Activated CD4-positive, CD25-positive, alpha-beta regulatory T cell treated with anti-CD3 and anti-CD28 coated beads, Interleukin-2, amount 50 U/mL, for 16 hours (primary cell): ENCODE measurements around the gene TRIML2.

ENCODE experiments used
- DNase-seq: peaks from one replicate; pipeline ENCODE4 v3.0.0-alpha.2; 2020; ENCODE audit warnings: low read depth, low spot score

The TRIML2 gene, protein sequence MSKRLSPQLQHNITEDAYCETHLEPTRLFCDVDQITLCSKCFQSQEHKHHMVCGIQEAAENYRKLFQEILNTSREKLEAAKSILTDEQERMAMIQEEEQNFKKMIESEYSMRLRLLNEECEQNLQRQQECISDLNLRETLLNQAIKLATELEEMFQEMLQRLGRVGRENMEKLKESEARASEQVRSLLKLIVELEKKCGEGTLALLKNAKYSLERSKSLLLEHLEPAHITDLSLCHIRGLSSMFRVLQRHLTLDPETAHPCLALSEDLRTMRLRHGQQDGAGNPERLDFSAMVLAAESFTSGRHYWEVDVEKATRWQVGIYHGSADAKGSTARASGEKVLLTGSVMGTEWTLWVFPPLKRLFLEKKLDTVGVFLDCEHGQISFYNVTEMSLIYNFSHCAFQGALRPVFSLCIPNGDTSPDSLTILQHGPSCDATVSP

DNA sequence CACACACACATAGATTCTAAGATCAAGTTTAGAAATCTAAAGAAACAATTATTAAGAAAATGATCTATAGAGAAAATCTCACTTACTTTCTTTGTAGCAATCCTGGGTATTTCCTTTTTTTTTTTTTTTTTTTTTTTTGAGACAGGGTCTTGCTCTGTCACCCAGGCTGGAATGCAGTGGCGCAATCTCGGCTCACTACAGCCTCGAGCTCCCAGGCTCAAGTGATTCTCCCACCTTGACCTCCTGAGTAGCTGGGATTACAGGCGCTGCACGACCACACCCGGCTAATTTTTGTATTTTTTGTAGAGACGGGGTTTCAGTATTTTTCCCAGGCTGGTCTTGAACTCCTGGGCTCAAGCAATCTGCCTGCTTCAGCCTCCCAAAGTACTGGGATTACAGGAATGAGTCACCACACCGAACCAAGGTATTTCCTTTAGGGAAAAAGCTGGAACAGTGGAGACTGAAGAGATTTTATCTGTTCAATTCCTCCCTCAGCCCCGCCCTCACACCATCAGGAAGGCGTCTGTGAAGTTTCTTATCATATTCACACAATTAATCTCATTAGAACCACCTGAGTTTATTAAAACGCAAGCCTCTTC is at the start of gene TRIML2:
Gene TRIML2 (minus strand): TSS at position 447 of the 599 bp plus-strand sequence. CDS start 4,235 bp downstream, outside the sequence.
- no peak for DNase-seq

DNA sequence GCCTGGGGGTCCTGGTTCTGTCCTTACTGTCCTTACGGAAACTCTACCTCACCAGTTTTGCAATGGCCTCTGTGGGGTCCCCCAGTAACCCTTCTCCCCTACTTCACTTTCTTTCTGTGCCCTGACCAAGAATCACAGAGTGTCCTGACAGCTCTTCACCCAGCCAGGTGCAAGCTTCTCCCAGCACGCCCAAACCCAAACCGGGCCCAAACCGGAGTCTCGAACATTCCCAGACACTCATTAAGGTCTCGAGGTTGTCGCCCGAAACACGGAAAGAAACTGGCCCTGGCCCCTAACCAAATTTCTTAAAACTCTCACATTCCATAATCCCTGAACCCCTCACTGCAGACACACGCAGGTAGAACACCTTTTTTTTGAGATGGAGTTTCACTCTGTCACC is 48.9 kb upstream of the TRIML2 start:
- DNase-seq: no peak

DNA sequence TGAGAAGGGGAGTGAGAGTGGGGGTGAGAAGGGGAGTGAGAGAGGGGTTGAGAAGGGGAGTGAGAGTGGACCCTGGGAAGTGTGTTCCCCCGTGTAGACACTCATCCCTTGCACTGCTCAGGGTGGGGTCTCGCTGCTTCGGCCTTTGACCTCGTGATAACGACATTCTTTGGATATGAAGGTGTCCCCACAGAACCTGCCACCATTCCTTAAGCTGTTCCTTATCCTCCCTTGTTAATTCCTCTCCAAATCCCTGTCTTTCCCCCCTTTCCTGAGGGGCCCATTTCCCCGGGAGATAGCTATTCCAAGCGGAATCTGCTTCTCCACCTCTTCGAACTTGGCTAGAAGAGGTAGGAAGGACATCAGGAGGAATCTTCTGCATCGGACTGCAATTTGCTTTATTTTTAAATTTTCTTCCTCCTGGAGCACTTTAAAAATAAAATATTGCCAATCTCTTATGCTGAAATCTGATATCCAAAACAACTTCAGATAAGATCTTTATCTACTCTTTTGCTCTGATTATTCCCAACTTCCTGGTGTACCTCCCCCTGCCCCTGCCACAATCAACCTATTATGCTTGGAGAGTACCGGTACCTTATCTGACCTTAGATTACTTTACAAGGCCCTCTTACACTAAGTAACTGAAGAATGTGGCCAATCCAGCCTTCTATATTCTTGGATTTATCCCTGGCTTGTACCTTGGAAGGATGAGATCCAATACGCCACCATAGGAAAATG is 45.4 kb upstream of the TRIML2 start:
- no peak for DNase-seq

DNA sequence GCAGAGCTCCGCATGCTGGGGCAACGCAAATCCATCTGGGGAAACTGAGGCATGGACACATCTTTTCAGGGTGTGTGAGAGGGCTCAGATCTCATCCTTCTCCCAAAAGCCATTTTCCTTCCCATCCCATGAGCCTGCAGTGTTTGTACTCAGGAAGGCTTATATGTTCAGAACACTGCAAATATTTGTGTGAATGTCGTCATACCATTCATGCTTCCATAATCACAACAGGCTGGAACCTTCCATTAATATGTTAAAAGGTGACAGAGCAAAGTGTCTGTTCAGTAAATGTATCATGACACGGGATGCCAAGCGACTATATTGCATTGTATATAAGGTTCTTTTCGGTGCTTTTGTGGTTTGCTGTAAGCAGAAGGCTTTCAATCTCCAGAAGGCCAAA is 38.4 kb upstream of the TRIML2 start:
- DNase-seq: no peak

DNA sequence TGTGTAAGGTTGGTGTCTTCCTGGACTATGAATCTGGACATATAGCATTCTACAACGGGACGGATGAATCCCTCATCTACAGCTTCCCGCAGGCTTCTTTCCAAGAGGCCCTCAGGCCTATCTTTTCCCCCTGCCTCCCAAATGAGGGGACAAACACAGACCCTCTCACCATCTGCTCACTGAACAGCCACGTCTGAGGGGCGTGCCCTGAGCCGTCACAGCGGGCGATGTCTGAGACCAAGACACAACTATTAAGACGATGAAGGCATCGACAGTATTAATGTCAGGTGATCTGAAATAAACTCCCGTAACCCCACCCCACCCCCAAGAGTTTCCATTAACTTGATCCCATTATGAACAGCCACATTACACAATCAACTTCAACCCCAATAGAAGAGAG is 37.8 kb upstream of the TRIML2 start:
- DNase-seq: no peak

DNA sequence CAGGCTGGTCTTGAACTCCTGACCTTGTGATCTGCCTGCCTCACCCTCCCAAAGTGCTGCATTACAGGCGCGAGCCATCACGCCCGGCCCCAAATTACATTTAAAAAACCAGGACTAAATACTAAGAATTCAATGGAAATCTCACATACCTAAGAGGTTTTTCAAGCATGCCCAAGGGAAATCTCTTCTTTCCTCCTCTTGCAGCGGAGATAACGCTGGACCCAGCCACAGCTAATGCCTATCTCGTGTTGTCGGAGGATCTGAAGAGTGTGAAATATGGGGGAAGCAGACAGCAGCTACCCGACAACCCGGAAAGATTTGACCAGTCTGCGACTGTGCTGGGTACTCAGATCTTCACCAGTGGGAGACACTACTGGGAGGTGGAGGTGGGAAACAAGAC is 37.2 kb upstream of the TRIML2 start:
- no peak for DNase-seq

DNA sequence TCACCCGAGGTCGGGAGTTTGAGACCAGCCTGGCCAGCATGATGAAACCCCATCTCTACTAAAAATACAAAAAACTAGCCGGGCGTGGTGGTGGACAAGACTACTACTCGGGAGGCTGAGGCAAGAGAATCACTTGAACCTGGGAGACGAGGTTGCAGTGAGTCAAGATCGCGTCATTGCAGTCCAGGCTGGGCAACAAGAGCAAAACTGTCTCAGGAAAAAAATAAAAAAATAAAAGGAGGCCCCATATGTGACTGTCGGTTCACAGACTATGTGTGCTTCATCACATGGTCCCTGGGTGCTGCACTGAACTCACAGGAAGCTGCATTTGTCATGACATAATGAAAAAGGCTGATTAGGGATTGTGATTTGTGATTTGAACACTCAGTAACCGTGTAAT is 36.2 kb upstream of the TRIML2 start:
- DNase-seq: no peak

DNA sequence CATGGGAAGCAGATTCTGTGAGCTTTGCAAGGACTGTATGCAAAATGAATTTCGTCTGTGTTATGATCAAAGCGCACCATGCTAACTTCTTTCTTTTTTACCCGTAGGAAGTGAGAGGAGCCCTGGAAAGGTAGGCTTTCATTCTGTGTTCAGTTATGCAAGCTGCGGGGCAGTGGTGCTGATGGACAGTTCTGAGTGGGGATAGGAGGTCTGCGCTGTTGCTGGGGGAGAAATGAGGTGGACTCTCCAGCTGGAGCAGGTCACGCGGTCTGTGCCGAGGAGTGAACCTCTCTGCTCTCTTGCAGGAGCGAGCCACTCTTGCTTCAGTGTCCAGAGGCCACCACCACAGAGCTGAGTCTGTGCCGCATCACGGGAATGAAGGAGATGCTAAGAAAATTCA is 34.3 kb upstream of the TRIML2 start:
- DNase-seq: no peak

DNA sequence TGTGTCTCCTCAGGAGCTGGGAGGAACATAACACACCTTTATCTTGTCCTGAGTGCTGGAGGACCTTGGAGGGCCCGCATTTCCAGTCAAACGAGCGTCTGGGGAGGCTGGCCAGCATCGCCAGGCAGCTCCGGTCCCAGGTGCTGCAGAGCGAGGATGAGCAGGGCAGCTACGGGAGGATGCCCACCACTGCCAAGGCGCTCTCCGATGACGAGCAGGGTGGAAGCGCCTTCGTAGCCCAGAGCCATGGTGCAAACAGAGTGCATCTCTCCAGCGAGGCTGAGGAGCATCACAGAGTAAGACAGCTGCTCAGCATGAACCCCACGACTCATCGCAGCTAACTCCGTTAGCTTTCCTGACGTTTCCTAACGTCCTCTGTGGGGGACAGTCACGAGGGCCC is 30.3 kb upstream of the TRIML2 start:
- no peak for DNase-seq

DNA sequence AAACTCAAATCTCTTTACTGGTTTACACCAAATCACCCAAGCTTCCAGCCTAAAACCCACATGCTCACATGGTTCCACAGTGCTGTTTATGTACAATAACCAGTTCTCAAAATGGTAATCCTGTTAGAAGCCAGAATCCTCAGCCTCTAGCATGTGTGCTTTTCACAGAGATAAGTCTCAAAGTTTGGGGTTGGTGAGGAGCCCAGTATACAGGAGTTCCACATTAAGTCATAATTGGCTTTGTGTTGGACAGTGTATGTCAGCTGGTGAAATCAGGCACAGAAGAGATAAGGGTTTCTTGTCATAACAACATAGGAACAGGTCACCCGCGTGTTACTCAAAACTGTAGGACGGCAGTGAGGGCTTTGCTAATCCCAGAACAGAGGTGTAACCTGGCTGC is 29.7 kb upstream of the TRIML2 start, which contains the start of gene TRIML1:
Gene TRIML1 (plus strand): TSS at position 301 of the 400 bp plus-strand sequence. CDS start 118 bp downstream, outside the sequence.
- no peak for DNase-seq

DNA sequence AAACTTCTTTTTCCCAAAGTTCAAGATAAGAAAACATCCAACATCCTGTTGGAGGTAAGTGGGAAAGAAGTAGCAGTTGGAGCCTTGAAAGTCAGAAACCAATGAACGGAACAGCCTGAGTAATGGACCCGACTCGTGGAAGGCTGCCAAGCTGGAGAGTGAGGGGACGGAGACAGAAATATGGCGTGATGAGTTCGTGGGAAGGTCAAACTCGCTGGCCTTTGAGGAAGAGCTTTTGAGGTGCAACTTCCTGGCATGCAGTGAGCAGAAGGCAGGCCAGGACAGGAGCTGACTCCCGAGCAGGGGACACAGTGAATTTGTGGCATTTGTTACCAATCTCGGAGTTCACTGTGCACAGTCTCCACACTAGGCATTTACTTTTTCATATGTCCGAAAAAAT is 28.8 kb upstream of the TRIML2 start:
- no peak for DNase-seq

DNA sequence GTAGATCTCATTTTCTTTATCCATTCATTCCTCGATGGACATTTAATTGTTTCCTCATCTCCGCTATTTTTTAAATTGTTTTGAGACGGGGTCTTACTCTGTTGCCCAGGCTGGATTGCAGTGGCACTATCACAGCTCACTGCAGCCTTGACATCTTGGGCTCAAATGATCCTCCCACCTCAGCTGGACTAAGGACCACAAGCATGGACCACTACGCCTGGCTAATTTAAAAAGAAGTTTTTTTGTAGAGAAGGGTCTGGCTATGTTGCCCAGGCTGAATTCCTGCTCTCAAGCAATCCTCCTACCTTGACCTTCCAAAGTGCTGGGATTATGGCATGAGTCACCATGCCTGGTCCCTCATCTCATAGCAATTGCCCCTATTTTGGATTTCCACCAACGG is 22.8 kb upstream of the TRIML2 start:
- no peak for DNase-seq

DNA sequence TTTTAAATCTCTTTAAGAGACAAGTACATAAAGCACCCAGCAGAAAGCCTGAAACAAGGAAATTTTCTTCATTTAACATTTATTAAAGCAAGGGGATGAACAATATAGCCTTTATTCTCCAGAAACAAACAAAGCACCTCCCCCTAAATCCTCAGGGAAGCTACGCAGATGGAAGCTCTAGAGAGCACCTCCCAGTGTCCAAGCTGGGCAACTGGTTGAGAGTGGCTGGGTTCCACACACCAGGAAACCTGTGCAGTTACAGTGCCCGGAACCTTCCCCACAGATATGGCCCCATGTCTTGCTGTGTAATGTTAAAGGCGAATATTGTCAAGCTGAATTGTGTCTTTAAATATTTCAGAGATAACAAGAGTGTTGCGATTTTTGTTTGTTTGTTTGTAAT is 21.0 kb upstream of the TRIML2 start:
- no peak for DNase-seq

DNA sequence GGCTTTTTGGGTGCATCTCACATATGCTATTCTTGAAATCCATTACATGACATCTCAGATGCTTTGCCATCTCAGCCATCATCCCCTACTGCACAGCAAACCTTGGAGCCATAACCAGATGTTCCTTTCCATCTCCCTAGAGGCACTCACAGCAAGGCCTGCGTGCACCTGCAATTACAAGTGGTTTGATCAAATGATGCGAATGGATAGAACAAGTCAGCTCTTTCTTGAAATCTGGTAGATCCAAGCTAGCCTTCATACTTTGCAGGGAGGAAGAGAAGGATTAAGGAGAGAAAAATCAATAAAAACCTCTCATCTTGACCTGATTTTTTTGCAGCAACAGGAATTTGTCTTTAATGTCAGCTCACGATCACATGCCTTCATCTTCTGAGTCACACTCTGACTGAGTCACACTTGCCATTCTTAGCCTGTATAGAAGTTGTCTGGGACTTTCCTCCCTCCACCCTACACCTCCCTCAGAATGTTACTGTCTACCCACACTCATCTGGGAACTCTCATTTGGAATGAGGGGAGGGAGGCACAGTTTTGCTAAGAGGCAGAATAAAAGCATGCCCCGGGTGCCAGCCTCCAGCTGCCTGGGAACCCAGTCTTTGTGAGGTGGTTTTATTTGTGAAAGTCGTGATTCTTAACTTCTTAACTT is 17.9 kb upstream of the TRIML2 start:
- no peak for DNase-seq

DNA sequence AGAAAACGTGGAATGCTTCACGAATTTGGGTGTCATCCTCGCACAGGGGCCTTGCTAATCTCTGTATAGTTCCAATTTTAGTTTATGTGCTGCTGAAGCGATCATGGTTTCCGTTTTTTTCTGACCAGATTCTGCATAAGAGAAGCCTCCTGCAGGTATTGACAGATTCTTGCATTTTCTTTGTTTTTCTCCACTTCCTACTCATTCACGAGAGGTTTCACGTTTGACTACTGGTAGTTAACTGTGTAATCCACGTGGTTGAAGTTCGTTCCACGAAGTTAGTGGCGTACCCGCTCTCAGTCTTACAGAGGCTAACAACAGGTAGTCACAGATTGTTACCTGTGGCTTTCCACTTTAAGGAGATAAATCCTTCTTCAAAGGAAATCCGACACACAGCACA is 12.1 kb upstream of the TRIML2 start:
- no peak for DNase-seq

DNA sequence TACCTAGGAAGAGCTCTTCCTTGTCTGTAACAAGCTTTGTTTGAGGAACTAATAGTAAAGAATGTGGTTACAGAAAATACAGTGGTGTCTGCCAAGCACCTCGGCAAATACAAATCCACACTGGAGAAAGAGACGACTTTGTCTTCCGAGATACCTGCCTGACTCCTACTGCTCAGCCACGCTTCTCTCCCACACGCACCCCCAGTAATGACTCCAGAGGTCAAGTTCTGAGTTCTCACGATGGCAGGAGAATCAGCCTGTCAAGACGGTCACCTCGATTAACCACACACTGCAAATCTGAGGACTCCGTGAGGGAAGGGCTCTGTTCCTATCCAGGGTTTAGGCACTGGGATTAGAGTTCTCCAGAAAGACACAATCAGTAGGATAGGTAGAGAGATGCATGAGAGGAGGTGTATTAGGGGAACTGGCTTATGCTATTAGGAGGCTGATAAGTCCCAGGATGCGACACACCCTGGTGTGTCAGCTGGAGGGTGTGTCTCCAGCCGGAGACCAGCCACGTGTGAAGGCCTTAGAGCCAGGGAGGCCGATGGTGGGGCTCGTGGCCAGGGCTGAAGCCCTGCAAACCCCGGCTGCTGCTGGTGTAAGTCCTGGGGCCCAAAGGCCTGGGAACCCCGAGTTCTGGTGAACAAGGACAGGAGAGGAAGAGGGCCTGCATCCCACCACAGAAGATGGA is 8.4 kb upstream of the TRIML2 start:
- no peak for DNase-seq

DNA sequence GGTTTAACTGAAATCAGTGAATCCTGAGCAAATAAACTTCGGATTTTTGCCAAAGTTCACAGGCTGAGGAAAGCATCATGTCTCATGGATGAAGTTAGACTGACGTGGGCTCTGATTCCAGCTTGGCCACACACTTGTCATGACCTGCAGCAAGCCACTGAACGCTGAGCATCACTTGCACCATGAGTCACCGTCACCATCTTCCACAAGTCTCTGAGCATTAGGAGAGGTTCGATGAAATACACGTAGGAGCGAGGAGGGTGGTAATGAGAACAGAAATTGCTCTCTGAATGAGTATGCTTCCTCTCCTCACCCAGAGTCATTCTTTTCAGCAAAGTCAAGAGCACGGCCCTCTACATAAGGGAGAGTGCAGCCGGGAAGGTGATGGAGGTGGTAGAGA is 3.8 kb upstream of the TRIML2 start:
- DNase-seq: no peak

DNA sequence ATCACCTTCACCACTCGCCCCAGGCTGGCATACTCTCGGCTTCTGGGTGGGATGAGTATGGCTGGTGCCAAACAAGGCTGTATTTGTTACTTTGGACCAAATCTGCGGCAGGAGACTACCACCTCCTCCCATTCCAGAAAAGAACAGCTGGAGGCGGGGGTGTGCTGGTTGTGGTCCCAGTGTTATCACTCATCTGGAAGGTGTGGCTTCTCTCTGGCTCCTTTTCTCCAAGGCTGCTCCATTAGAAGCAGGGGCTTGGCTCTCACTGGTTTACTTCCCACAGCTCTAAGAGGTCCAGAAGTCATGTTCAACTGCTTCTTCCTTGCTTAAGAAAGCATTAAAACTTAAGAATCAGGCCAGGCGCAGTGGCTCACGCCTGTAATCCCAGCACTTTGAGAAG is 2.6 kb upstream of the TRIML2 start:
- DNase-seq: no peak

DNA sequence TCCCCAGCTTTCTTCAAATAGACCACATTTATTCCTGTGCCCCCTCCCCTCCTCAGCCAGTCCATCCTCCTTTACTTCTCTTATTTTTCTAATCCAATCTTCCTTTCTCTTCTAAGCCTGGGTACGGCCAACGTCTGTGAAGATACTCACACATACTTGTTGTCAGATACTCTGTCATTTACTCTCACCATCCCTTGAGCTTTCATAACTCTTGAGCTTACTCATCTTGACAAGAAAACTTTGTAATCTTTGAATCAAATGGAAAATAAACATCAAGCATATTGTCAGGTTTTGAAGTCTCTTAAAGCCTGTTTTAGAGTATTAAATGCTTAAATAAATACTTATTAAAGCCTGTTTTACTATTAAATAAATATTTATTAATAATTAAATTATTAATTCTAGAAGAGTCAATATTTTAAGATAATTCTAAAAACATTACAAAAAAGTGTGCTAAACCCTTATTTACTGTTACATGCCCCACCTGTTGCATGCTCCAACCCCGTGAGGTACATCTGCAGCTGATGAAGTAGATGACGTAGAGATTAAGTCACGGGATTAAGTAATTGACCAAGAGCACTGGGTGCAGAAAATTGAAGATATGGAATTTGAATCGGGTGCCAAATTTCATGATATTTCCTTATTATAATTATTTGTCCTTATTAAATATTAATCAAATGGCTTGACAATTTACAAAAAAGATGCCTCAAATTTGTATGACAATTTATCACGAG is 1.5 kb upstream of the TRIML2 start:
- no peak for DNase-seq

DNA sequence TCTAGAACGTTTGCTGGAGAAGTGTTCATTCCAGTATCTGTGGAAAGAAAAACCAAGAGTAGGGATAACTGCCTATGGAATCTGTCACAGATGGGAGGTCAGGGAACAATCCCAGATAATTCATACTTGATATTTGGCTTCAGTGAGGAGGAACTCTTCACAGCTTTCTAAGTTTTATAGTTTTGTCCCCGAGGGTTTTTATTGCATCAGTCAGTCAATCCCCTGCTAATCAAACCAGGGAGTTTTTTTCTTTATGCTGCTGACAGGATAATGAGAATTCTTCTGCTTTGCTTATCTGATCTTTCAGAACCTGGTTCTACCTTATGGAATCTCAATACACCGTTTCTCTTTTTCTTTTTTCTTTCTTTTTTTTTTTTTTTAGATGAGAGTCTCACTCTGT is 633 bp upstream of the TRIML2 start:
- DNase-seq: no peak
